ENCODE results near the gene NPAS1.
A peak's percentile ranks its signal among the peaks of the same experiment; 100 is the strongest.

The NPAS1 gene

GRCh38 chr19:47019431-47020041, at the start of gene NPAS1:
Gene NPAS1, plus strand, starts transcription at chr19:47019837. Its CDS starts 1,211 bp downstream, at chr19:47021048.
- DNase-seq (ENCODE audit: low read depth), result no peak

GRCh38 chr19:46970815-46971214, 48.8 kb upstream of the NPAS1 start:
- peak; percentile 90 for DNase-seq (ENCODE audit: low read depth)

GRCh38 chr19:46972311-46972710, 47.3 kb upstream of the NPAS1 start:
- DNase-seq (ENCODE audit: low read depth), result no peak

DNA sequence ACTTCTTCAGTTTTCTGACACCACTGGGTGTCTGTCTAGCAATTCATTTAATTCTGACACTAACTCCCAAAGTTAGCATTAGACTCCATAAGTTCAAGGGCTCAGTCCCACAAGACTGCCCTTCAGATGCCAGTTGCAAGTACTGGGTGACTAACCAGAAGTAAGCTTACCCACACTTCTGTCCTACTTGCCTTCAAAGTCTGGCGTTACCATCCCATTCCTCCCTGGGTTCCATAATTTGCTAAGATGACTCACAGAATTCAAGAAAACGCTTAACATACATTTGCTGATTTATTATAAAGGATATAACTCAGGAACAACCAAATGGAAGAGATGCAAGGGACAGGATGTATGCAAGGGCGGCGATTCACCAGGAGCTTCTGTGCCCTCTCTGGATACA, 45.5 kb upstream of the NPAS1 start:
- no peak for DNase-seq (ENCODE audit: low read depth)

- no peak for DNase-seq (ENCODE audit: low read depth)
Observed at GRCh38 chr19:46975011-46975924, 44.4 kb upstream of the NPAS1 start.

- peak; percentile 82 for DNase-seq (ENCODE audit: low read depth)
Observed at GRCh38 chr19:46975925-46976782, 43.5 kb upstream of the NPAS1 start.

DNA sequence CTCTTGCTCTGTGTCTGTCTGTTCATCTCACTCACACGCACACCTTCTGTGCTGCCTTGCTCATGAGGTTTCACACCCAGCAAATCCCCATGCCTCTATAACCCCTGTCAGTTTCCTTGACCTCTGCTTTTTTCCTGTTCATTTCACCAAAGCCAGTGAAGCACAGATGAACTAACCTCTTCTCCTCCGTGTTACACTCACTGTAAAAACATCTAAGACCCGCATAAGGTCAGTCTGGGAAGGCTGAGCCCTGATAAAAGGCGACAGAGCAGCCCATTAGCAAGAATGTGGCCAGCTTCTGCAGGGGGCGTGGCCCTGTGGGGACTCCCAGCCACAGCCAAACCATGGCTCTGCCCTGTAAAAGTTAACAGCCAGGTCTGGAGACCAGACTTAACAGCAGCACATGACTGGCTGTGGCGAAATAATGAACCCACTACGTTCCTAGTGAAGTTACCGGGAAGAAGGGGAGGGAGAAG, 42.8 kb upstream of the NPAS1 start:
- peak; percentile 69 for DNase-seq (ENCODE audit: low read depth)

GRCh38 chr19:46977548-46977947, 42.1 kb upstream of the NPAS1 start:
- DNase-seq (ENCODE audit: low read depth), result no peak

- DNase-seq (ENCODE audit: low read depth), result no peak
Observed at GRCh38 chr19:46978171-46978869, 41.3 kb upstream of the NPAS1 start.

DNA sequence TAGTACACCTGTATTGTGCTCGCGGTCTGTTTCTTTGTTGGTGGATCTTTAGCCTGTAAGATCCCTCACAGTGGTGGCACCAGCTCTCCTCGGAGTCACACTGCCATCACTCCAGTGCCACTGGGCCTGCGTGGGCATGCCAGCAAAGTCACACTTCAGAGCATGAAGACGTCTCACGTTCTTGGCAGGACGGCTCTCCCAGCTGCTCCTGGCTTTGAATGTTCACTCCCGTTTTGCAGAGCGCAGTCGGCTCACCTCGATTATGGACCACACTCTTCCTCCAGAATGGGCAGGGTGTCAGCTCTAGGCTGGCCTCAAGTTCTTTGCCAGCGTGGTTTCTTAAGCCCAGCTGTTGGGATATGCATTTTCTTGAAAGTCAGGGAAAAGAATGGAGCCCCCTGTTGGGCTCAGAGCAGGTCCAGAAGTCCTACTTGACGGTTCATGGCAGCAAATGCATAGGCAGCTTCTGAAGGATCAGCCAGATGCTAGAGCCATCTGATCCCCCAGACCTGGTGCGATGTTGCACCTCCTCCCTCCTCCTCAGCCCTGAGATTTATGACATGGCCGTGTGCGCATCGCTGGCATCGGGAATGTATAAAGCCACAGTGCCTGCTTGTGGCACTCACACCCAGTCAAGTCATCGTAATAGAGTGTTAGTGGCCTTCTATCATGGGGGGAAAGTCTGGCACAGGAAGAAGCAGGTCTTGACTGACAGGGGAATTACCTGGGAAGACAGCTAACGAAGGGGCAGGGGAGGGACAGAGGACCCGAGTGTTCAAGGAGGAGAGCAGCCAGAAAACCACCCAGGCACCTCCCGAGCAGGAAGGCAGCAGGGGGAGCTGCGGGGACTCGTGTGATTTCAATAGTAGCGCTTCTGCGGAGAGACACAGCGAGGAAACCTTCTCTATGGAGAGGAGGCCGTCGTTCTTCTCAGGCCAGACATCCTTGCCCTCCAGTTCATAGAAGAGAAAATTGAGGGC, 40.2 kb upstream of the NPAS1 start:
- DNase-seq (ENCODE audit: low read depth), result no peak

- DNase-seq (ENCODE audit: low read depth), result no peak
Observed at GRCh38 chr19:46980761-46981160, 38.9 kb upstream of the NPAS1 start.

DNA sequence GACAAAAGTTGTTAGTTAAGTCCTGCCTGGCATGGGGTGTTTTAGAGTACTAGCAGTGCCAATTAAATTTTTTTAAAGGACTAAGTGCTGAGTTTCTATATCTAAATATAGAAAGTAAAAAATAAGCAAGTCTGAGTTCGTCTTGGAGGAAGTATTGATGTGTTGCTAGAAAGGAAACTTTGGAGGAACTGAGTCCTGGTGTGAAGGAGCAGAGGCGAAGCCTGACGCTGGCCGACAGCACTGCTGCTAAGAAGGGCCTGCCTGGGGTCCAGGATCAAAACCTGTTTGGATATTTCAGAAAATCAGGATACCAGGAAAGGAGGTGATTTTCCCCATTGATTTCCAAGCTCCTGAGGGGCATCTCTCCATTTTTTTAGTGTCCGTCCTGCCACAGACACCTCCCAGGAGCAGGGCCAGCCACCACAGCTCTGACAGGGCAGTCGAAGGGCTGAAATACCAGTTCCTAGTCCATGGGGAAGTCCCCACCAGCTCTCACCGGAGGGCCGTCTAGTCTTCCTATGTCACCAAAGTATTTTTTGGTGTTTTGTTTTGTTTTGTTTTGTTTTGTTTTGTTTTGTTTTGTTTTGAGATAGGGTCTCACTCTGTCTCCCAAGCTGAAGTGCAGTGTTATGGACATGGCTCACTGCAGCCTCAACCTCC, 38.2 kb upstream of the NPAS1 start:
- DNase-seq (ENCODE audit: low read depth), result no peak

DNA sequence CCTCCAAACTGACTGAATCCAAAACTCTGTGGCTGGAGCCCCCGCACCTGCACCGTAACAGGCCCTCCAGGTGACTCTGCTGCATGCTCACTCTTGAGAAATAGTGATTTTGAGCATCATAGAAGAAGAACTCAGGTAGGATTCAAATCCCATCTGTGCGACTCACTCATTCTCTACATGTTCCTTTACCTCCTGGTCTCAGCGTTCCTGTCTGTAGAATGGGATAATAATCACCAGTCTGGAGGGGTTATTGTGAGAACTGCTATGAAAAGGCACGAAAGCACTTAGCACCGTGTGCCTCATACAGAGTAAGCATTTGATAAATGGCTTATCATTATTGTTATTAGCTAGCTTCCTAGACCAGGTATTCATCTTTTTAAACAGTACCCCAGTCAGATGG, 36.5 kb upstream of the NPAS1 start:
- no peak for DNase-seq (ENCODE audit: low read depth)

DNA sequence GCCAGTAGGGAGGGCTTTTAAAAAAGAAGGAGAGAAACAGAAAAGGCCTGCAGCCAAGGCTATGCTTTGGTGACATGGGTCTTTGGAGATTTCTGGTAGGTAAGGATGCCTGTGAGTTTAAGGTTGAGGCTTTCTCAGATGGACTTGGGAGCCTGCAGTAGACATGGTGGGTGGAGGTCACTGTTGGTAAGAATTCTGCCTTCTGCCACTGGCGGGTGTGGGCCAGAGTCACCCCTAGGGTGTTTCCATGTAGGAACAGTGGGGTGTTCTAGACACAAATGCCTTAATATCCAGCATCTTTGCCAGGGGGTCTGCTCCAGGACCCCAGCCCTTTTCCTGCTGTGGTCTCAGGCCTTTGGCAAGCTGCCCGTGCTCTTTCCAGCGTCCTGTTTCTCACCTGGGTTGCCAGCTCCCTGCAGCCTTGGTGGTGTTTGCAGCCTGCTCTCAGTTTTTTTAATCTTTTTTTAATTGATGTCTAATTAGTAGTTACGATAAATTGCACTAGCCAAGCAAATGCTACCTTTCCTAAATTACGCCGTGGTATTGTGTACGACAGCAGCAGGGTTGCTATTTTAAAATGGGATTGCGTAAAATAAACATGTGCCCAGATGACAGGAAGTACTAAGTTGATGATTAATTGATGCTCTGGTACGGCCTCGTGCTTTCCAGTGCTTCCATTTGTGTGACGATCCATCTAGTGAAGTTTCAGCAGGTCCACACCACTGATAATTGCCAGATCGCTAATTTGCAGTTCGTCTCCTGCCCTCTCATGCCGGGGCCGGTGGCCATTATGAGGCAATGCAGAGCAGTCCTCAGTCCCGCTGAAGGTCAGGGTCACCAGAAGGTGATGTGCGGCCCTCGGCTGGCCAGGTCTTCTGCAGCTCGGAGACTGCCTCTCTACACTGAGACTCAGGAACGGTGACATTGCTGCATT, 35.3 kb upstream of the NPAS1 start:
- peak; percentile 73 for DNase-seq (ENCODE audit: low read depth)

GRCh38 chr19:46985542-46986415, 33.9 kb upstream of the NPAS1 start:
- DNase-seq (ENCODE audit: low read depth), result no peak

DNA sequence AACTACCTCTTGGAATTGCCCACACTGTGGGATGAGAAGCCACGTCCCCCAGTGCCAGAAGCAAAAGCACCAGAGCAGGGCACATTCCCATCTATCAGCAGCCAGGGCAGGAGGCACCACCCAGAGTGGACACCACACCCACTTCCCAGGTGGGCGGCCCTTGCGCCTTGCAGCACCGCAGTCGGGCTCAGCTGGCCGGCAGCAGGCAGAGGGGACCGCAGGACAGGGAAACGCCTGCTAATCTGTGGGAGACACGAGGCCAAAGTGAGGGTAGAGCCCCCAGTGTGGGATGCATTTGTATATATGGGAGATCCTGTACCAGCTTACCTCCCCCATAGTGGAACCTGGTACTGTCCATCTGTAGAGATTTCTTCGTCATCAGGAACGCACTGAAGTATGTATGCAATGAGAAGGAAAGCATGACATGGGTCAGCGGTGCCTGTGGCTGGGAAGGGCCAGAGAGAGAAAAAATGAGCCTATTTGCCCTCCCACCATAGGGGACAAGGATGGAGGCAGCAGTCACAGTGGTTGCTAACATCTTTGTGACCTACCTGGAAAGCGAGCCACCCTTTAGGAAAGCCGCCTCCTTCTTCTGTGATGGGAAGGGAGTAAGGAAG, 30.9 kb upstream of the NPAS1 start:
- DNase-seq (ENCODE audit: low read depth), result no peak

DNA sequence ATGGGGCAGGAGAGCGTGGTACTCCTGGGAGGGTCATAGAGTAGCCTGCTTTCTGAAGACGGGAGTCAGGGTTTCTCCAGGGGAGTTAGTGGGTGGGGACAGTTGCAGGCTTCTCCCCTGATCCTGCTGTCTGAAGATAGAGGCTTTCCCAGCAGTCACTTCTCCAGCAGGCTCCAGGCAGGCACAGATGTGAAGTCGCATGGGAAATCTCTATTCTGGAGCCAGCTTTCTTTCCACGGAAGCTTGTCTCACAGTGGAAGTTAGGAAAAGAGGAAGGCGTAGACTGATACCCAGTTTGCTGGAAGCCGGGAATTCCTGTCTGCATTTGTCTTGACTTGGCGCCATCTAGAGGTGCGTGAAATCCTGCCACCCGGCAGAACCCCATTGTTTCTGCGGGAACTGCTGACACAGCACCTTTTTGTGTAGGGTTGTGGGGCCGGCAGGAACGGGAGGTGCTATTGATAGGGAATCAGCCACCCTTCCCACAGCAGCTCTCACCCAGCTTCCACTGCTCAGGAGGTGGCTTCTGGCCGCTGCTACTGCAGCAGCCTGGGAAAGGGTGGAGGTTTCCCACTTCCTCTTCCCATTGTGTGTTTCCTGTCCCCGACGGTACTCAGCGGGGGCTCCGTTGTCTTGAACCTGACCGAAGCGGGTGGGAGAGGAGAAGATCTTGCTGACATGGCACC, 28.5 kb upstream of the NPAS1 start:
- DNase-seq (ENCODE audit: low read depth), result peak; percentile 86

Data from ELR (cell line).